ENCODE data around the gene PFKFB3.
A peak's percentile ranks its signal among the peaks of the same experiment; 100 is the strongest.
"Not testable (repeated sequence)": the region's sequence is repeated elsewhere in the genome, so short reads cannot be mapped to it uniquely, and the experiment has no call there.

The PFKFB3 gene

GRCh38 chr10:6179078-6179477 lies 23.7 kb upstream of the PFKFB3 start:
- no peak for DNase-seq

GRCh38 chr10:6180480-6181110 lies 22.1 kb upstream of the PFKFB3 start:
- DNase-seq = no peak

- no peak for DNase-seq
These were observed 21.5 kb upstream of the PFKFB3 start for GRCh38 chr10:6181249-6181648.

- no peak for DNase-seq
These were observed 20.2 kb upstream of the PFKFB3 start for GRCh38 chr10:6182454-6183098.

GRCh38 chr10:6185039-6185716 lies 17.6 kb upstream of the PFKFB3 start:
- DNase-seq = no peak

GRCh38 chr10:6186894-6187256 lies 15.9 kb upstream of the PFKFB3 start:
- DNase-seq = no peak

GRCh38 chr10:6187278-6187677 lies 15.5 kb upstream of the PFKFB3 start:
- DNase-seq = no peak

- DNase-seq = not testable (repeated sequence)
These were observed 12.7 kb upstream of the PFKFB3 start for GRCh38 chr10:6190033-6190432.

GRCh38 chr10:6191147-6191546 lies 11.6 kb upstream of the PFKFB3 start:
- no peak for DNase-seq

- DNase-seq = no peak
These were observed 11.2 kb upstream of the PFKFB3 start for GRCh38 chr10:6191569-6191968.

- not testable (repeated sequence) for DNase-seq
These were observed 9.4 kb upstream of the PFKFB3 start for GRCh38 chr10:6193342-6193741.

GRCh38 chr10:6194311-6194710 lies 8.4 kb upstream of the PFKFB3 start:
- DNase-seq = no peak

- no peak for DNase-seq
These were observed 7.4 kb upstream of the PFKFB3 start for GRCh38 chr10:6195376-6195775.

- no peak for DNase-seq
These were observed 6.9 kb upstream of the PFKFB3 start for GRCh38 chr10:6195846-6196245.

- DNase-seq = not testable (repeated sequence)
These were observed 6.2 kb upstream of the PFKFB3 start for GRCh38 chr10:6196524-6196923.

- no peak for DNase-seq
These were observed 5.4 kb upstream of the PFKFB3 start for GRCh38 chr10:6197321-6197720.

- no peak for DNase-seq
These were observed 4.6 kb upstream of the PFKFB3 start for GRCh38 chr10:6198171-6198570.

GRCh38 chr10:6199131-6199733 lies 3.5 kb upstream of the PFKFB3 start:
- DNase-seq = no peak

GRCh38 chr10:6200440-6200733 lies 2.3 kb upstream of the PFKFB3 start:
- DNase-seq = no peak

- DNase-seq = peak in 1 of 2 donors; percentile 30
These were observed 1.8 kb upstream of the PFKFB3 start for GRCh38 chr10:6200734-6201515.

- DNase-seq = peak; percentile 8 to 24
These were observed 1.2 kb upstream of the PFKFB3 start for GRCh38 chr10:6201516-6201975.

- no peak for DNase-seq
These were observed 541 bp upstream of the PFKFB3 start for GRCh38 chr10:6202098-6202683.
